Sigmoid colon (tissue), 4 donors: ENCODE measurements around the gene SLC34A3.

ENCODE experiments used
- EP300 ChIP-seq, 4 donors: sonication (generic); formaldehyde crosslinking; IDR thresholded peaks; one replicate each; pipeline ENCODE4 v1.6.1; 2017; ENCODE audit warnings: antibody characterized with exemption in 4 of 4
- POLR2A ChIP-seq, 2 donors: fragments of 450-650 bp; IDR thresholded peaks; one replicate each; pipeline ENCODE4 v1.6.1; 2016; ENCODE audit warnings: antibody characterized with exemption in 2 of 2, mild to moderate bottlenecking in 2 of 2, moderate library complexity in 2 of 2
- TF ChIP-seq, protein P1 (sequence below), 4 experiments: fragments of 450-650 bp in 3 of 4; fragments of 200-600 bp in 1 of 4; IDR thresholded peaks; one replicate each; pipeline ENCODE4 v1.5.1; 2016 to 2019; ENCODE audit warnings: antibody characterized with exemption in 4 of 4, mild to moderate bottlenecking in 3 of 4, moderate library complexity in 2 of 4

GRCh38 chr9:137218212-137218753, 12.4 kb upstream of the SLC34A3 start:
- TF ChIP-seq POLR2A (IDR thresholded peaks at IDR 0.05) (no peak), EP300 (IDR thresholded peaks at IDR 0.05) (no peak)
- TF ChIP-seq, protein P1, sequence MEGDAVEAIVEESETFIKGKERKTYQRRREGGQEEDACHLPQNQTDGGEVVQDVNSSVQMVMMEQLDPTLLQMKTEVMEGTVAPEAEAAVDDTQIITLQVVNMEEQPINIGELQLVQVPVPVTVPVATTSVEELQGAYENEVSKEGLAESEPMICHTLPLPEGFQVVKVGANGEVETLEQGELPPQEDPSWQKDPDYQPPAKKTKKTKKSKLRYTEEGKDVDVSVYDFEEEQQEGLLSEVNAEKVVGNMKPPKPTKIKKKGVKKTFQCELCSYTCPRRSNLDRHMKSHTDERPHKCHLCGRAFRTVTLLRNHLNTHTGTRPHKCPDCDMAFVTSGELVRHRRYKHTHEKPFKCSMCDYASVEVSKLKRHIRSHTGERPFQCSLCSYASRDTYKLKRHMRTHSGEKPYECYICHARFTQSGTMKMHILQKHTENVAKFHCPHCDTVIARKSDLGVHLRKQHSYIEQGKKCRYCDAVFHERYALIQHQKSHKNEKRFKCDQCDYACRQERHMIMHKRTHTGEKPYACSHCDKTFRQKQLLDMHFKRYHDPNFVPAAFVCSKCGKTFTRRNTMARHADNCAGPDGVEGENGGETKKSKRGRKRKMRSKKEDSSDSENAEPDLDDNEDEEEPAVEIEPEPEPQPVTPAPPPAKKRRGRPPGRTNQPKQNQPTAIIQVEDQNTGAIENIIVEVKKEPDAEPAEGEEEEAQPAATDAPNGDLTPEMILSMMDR (IDR thresholded peaks at IDR 0.05), result no peak
